GM12878 (cell line): ENCODE measurements around the gene CIB2. TPM values are rescaled to one million over a fixed set of nuclear protein-coding genes. Genes with fewer than 3 reads are reported as not detected.

ENCODE experiments used
- ATAC-seq: fragments of 200-7000 bp; cut with Tn5 transposase; 3 replicates; pipeline ENCODE4 v1.9.1; 2020; ENCODE audit warnings: mild to moderate bottlenecking, moderate library complexity
- BruUV-seq: library from RNA; stranded (reverse); fragments of 400-500 nt; replicated peaks from 2 replicates; lab custom pipeline; 2021; lab: Mats Ljungman, UMichigan
- CTCF ChIA-PET: fragments of 300-600 bp; sonication (Branson Sonifier 250); formaldehyde crosslinking; extraction: SDS; loops from one replicate; lab custom pipeline; 2021; ENCODE audit warnings: inconsistent platforms; lab: Yijun Ruan, JAX
- POLR2A ChIA-PET: fragments of 350-600 bp; formaldehyde crosslinking; extraction: SDS; loops from one replicate; lab custom pipeline; 2021; ENCODE audit warnings: inconsistent platforms; lab: Charles Lee
- RAD21 ChIA-PET: fragments of 300-600 bp; sonication (Branson Sonifier 250); formaldehyde crosslinking; loops from one replicate; lab custom pipeline; 2023; ENCODE audit warnings: antibody characterized with exemption; ENCODE audit not compliant: unreplicated experiment; lab: Charles Lee
- SMC1A ChIA-PET: fragments of 300-600 bp; sonication (Branson Sonifier 250); formaldehyde crosslinking; loops from one replicate; lab custom pipeline; 2023; ENCODE audit not compliant: unreplicated experiment, uncharacterized antibody; lab: Charles Lee
- DNase-seq: peaks from one replicate; pipeline ENCODE4 v3.0.0-alpha.2; 2011; ENCODE audit warnings: low read depth, low spot score
- FAIRE-seq: peaks from 3 replicates; lab custom pipeline; 2011; peaks lifted over from hg19 to GRCh38; lab: Jason Lieb, UNC
- H2AFZ ChIP-seq: 2 replicates; pipeline ENCODE4 v1.6.0; 2011; ENCODE audit warnings: low read depth, low read length, control low read depth; ENCODE audit not compliant: control insufficient read depth
- H3K27ac ChIP-seq: 2 replicates; pipeline ENCODE4 v1.5.1; 2011; ENCODE audit warnings: control low read depth; ENCODE audit not compliant: control insufficient read depth, insufficient read depth
- H3K27me3 ChIP-seq, 2 experiments: replicated peaks in 1 of 2; 2 replicates each; pipeline versions ENCODE4 v1.6.0 to v1.6.1; 2011; ENCODE audit warnings: low read length in 1 of 2; ENCODE audit not compliant: control insufficient read depth in 2 of 2, insufficient read depth in 2 of 2
- H3K36me3 ChIP-seq, 2 experiments: 2 replicates each; pipeline ENCODE4 v1.5.1; 2011; ENCODE audit warnings: low read length in 1 of 2; ENCODE audit not compliant: control insufficient read depth in 2 of 2, insufficient read depth in 2 of 2
- H3K4me1 ChIP-seq: 2 replicates; pipeline ENCODE4 v1.6.1; 2011; ENCODE audit warnings: mild to moderate bottlenecking, low read length, moderate library complexity, mixed read lengths; ENCODE audit not compliant: control insufficient read depth, insufficient read depth
- H3K4me2 ChIP-seq: 2 replicates; pipeline ENCODE4 v1.6.0; 2011; ENCODE audit warnings: control low read depth; ENCODE audit not compliant: control insufficient read depth, insufficient read depth
- H3K4me3 ChIP-seq: fragments of 200-600 bp; sonication (generic); 2 replicates; pipeline ENCODE4 v1.5.1; 2016
- H3K79me2 ChIP-seq: 2 replicates; pipeline ENCODE4 v1.6.0; 2011; ENCODE audit warnings: low read length; ENCODE audit not compliant: control insufficient read depth, insufficient read depth
- H3K9ac ChIP-seq: 2 replicates; pipeline ENCODE4 v1.8.0; 2011; ENCODE audit warnings: low read length, control low read depth, mixed read lengths; ENCODE audit not compliant: control insufficient read depth, insufficient read depth
- H3K9me3 ChIP-seq: replicated peaks from 3 replicates; pipeline ENCODE4 v1.5.1; 2011; ENCODE audit warnings: mild to moderate bottlenecking, low read length; ENCODE audit not compliant: control insufficient read depth, insufficient read depth
- H4K20me1 ChIP-seq: 2 replicates; pipeline ENCODE4 v1.6.0; 2011; ENCODE audit not compliant: control insufficient read depth, insufficient read depth
- BMI1 ChIP-seq: fragments of 450-650 bp; IDR thresholded peaks from 2 replicates; pipeline ENCODE4 v1.6.1; 2016; ENCODE audit warnings: mild to moderate bottlenecking, moderate library complexity, borderline replicate concordance
- CEBPB ChIP-seq, 2 experiments: fragments of 150-350 bp in 1 of 2; IDR thresholded peaks; 2 replicates each; pipeline ENCODE4 v1.6.1; 2012 to 2014; ENCODE audit warnings: low read depth in 2 of 2, low read length in 2 of 2, borderline replicate concordance in 1 of 2, inconsistent platforms in 1 of 2
- CHD2 ChIP-seq: IDR thresholded peaks from 2 replicates; pipeline ENCODE4 v1.6.1; 2011; ENCODE audit warnings: low read depth, low read length, improper control_type of control experiment, borderline replicate concordance
- CREB1 ChIP-seq: IDR thresholded peaks from 2 replicates; pipeline ENCODE4 v1.6.1; 2012; ENCODE audit warnings: low read depth, mild to moderate bottlenecking, inconsistent platforms
- E2F4 ChIP-seq: IDR thresholded peaks from 2 replicates; pipeline ENCODE4 v1.6.1; 2012; ENCODE audit warnings: low read depth, low read length, improper control_type of control experiment
- EED ChIP-seq: sonication (generic); IDR thresholded peaks from 2 replicates; pipeline ENCODE4 v1.6.1; 2016; ENCODE audit warnings: antibody characterized with exemption, low read depth
- EP300 ChIP-seq, 2 experiments: fragments of 150-350 bp in 1 of 2; IDR thresholded peaks; 2 replicates each; pipeline ENCODE4 v1.6.1; 2011 to 2012; ENCODE audit warnings: low read depth in 2 of 2, low read length in 2 of 2, borderline replicate concordance in 1 of 2, improper control_type of control experiment in 1 of 2, inconsistent platforms in 1 of 2; ENCODE audit not compliant: control insufficient read depth in 1 of 2
- FOXM1 ChIP-seq: IDR thresholded peaks from 2 replicates; pipeline ENCODE4 v1.6.1; 2012; ENCODE audit warnings: low read depth, mild to moderate bottlenecking, inconsistent platforms, low read length, moderate library complexity
- MTA2 ChIP-seq: fragments of 450-650 bp; IDR thresholded peaks from 2 replicates; pipeline ENCODE4 v1.6.1; 2016; ENCODE audit warnings: low read depth, mild to moderate bottlenecking, moderate library complexity
- RCOR1 ChIP-seq: conservative IDR thresholded peaks from 2 replicates; pipeline ENCODE4 v1.6.1; 2012; ENCODE audit warnings: low read depth, low read length, improper control_type of control experiment
- ZNF24 ChIP-seq: fragments of 450-650 bp; IDR thresholded peaks from 2 replicates; pipeline ENCODE4 v1.6.1; 2017; ENCODE audit warnings: antibody characterized with exemption, mild to moderate bottlenecking
- ZNF592 ChIP-seq: fragments of 450-650 bp; IDR thresholded peaks from 2 replicates; pipeline ENCODE4 v1.6.1; 2017; ENCODE audit warnings: mild to moderate bottlenecking, moderate library complexity
- WGBS: methylation state at CpG from one replicate; pipeline ENCODE4 v1.1.6; 2016; ENCODE audit warnings: low lambda C conversion rate; ENCODE audit not compliant: insufficient replicate concordance, insufficient coverage; ENCODE audit errors: missing lambda C conversion rate; 5-methylcytosine and 5-hydroxymethylcytosine counted together
- in situ Hi-C: fragments of 300-500 bp; cut with MboI; formaldehyde crosslinking; loops from 9 replicates; pipeline ENCODE4 v1.14.3; 2018; ENCODE audit warnings: mixed read lengths
- intact Hi-C: fragments of 100-400 bp; cut with micrococcal nuclease; formaldehyde crosslinking; loops from one replicate; pipeline ENCODE4 v1.14.2; 2022; ENCODE audit not compliant: unreplicated experiment
- polyA plus RNA-seq, 11 experiments: library from polyadenylated mRNA; depleted of rRNA in 4 of 11; unstranded in 6 of 11; stranded (reverse) in 5 of 11; fragments of >200 nt; fragmentation: Nextera tagmentation in 4 of 11; fragmentation: Illumina TruSeq in 1 of 11; extraction: Ambion mirVana in 4 of 11; extraction: Trizol in 1 of 11; gene quantifications; 1 replicate in 1 of 11; 2 replicates in 10 of 11; pipeline versions ENCODE4 v1.2.1 to v1.2.3, GENCODE V29; 2011 to 2016; ENCODE audit warnings: inconsistent platforms in 2 of 11, missing spikeins in 2 of 11, low read depth in 1 of 11
- total RNA-seq, 4 experiments: library from RNA; depleted of rRNA in 3 of 4; stranded (reverse); fragments of >200 nt in 3 of 4; fragmentation: Illumina TruSeq in 1 of 4; extraction: Trizol in 1 of 4; gene quantifications; 2 replicates each; pipeline versions ENCODE4 v1.2.1 to v1.2.3, GENCODE V29; 2013 to 2021
- TF ChIP-seq, protein P1 (sequence below): fragments of 450-650 bp; IDR thresholded peaks from 2 replicates; pipeline ENCODE4 v1.6.1; 2017; ENCODE audit warnings: low read depth, mild to moderate bottlenecking, moderate library complexity

Gene CIB2
- total and polyA plus RNA-seq, 10 of the 15 experiments (the other 5 are each of a cell fraction or from before 2014, with no cell fraction given): 0.56 to 12.1 (median 7.1) TPM

DNA sequence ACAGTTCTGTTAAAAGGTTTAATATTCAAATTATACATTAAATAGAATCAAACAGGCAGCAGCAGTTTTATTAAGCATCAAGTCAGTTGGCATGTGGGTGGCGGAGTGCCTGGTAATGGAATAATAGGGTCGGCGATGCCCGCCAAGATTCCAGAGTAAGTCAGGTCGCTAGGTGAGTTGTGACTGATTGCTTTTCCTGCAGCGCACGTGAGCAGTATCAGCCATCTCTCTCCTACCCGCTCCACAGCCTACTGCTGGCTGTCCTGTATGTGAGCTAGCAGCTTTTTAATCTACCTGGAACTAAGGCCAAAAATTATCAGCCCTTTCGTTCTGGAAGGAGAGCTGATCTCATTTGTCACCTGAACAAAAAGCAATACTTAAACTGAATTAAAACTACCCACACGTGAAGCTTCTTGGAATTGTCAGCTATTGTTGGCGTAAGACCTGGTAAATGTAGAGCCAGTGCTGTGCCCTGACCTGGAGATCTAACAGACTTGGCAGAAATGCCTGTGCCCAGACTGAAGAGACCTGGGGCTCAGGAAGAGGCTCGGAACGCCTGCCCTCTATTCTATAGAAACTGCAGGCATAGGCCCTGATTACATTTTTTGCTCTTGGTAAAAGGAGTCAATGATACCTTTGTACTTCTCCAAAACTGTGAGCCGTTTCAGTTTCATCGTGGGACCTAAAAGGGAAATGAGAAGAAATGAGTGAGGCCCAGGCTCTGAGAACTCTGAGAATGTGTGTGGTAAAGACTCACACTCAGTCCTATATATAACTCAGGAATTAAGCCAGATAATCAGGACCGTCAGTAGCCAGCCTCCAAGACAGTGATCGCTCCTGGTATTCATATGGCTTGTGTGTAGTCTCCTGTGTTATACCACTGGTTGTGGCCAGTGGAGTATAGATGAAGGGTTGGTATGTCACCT, 39.9 kb upstream of the CIB2 start:
- ChIA-PET POLR2A (interaction anchor here (0.8 to 8.0 kb wide), 5 partner anchors 10 to 31 kb away, joined by 3 to 75 read pairs (median 3); partner anchors contain the start of gene IDH3A), CTCF (interaction anchor here (1.0 to 10.1 kb wide), 6 partner anchors 12 to 59 kb away, joined by 3 to 108 read pairs (median 10); partner anchors contain the start of genes CIB2 and IDH3A), RAD21 (interaction anchor here (0.9 to 7.0 kb wide), 7 partner anchors 15 to 69 kb away, joined by 3 to 53 read pairs (median 7); partner anchors contain the start of genes CIB2 and IDH3A), SMC1A (interaction anchor here (1.0 to 13.7 kb wide), 7 partner anchors 14 to 120 kb away, joined by 3 to 152 read pairs (median 12); partner anchors contain the start of genes CIB2 and IDH3A)
- H3K9me3 ChIP-seq: peaks cover 8% of the 10 kb centered on the region; the same call in 2 of the 3 replicates
- peaks cover 79% of the 10 kb centered on the region for H3K4me1 ChIP-seq
- ATAC-seq: peak; percentile 81
- H3K9ac ChIP-seq: peak overlapping the region; percentile 60
- peak overlapping the region; percentile 88 for H3K4me2 ChIP-seq
- peaks cover 8% of the 10 kb centered on the region for H3K79me2 ChIP-seq
- in situ Hi-C loops: loop anchor here (25.0 kb wide), 1 partner anchor 816 kb away; no protein-coding TSS in a partner anchor
- H3K4me3 ChIP-seq: no peak overlapping the region; the same call in 1 of the 2 replicates
- DNase-seq: peak; percentile 85
- peak overlapping the region; percentile 44 for H2AFZ ChIP-seq
- no TSS peak for BruUV-seq
- peak; percentile 72 for FAIRE-seq
- H3K27me3 ChIP-seq: no peaks in the 10 kb centered on the region
- H4K20me1 ChIP-seq: no peaks in the 10 kb centered on the region
- peak overlapping the region; percentile 88 for H3K27ac ChIP-seq
- intact Hi-C loops: no loop called here
- peaks cover 18 to 30% of the 10 kb centered on the region in 2 experiments for H3K36me3 ChIP-seq
- 51% methylated on average over 17 of the region's 17 CpGs for WGBS
- TF ChIP-seq ZNF24 (peak; percentile 98), CHD2 (0 out of 2 replicates have a peak, but pooled peaks have one; percentile 36), CREB1 (0 out of 2 replicates have a peak, but pooled peaks have one; percentile 30), BMI1 (no peak; the same call in 1 of the 2 replicates), EP300 (IDR thresholded peaks at IDR 0.05; ENCODE audit: borderline replicate concordance in 1 of 2, control insufficient read depth in 1 of 2, low read depth in 2 of 2, low read length in 2 of 2) (peak; percentile 36 to 70; a peak in 2 of 4 replicates), E2F4 (no peak), MTA2 (peak; percentile 65), RCOR1 (0 out of 2 replicates have a peak, but pooled peaks have one; percentile 42), EED (peak; percentile 72), CEBPB (IDR thresholded peaks at IDR 0.05; ENCODE audit: borderline replicate concordance in 1 of 2, low read depth in 2 of 2, low read length in 2 of 2) (0 out of 4 replicates have a peak, but pooled peaks of 1 of the 2 experiments have one; percentile 69), ZNF592 (no peak), FOXM1 (0 out of 2 replicates have a peak, but pooled peaks have one; percentile 34)
- TF ChIP-seq, protein P1, sequence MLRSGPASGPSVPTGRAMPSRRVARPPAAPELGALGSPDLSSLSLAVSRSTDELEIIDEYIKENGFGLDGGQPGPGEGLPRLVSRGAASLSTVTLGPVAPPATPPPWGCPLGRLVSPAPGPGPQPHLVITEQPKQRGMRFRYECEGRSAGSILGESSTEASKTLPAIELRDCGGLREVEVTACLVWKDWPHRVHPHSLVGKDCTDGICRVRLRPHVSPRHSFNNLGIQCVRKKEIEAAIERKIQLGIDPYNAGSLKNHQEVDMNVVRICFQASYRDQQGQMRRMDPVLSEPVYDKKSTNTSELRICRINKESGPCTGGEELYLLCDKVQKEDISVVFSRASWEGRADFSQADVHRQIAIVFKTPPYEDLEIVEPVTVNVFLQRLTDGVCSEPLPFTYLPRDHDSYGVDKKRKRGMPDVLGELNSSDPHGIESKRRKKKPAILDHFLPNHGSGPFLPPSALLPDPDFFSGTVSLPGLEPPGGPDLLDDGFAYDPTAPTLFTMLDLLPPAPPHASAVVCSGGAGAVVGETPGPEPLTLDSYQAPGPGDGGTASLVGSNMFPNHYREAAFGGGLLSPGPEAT: peak; percentile 84
